Keratinocyte (primary cell): Measurements from ENCODE around the gene C12orf75. TPM values are rescaled to one million over a fixed set of nuclear protein-coding genes. Genes with fewer than 3 reads are reported as not detected.
"Not testable (repeated sequence)": the region's sequence is repeated elsewhere in the genome, so short reads cannot be mapped to it uniquely, and the experiment has no call there.

Experiments
- DNase-seq: peaks from one replicate; pipeline ENCODE4 v3.0.0-alpha.2; 2011; ENCODE audit warnings: low read depth, missing footprints, low spot score
- FAIRE-seq: peaks from 2 replicates; lab custom pipeline; 2011; peaks lifted over from hg19 to GRCh38; lab: Jason Lieb, UNC
- H2AFZ ChIP-seq: 2 replicates; pipeline ENCODE4 v1.6.0; 2012; ENCODE audit warnings: low read length, control low read depth, inconsistent platforms; ENCODE audit not compliant: control insufficient read depth
- H3K27ac ChIP-seq: 2 replicates; pipeline ENCODE4 v1.5.1; 2011; ENCODE audit warnings: low read length; ENCODE audit not compliant: control insufficient read depth, insufficient read depth
- H3K27me3 ChIP-seq: 3 replicates; pipeline ENCODE4 v1.6.0; 2011; ENCODE audit warnings: low read length; ENCODE audit not compliant: control insufficient read depth, insufficient read depth; ENCODE audit errors: extremely low read depth
- H3K36me3 ChIP-seq, 2 experiments: 2 replicates in 1 of 2; 3 replicates in 1 of 2; pipeline ENCODE4 v1.5.1; 2011; ENCODE audit warnings: low read length in 2 of 2, mild to moderate bottlenecking in 1 of 2; ENCODE audit not compliant: control insufficient read depth in 2 of 2, insufficient read depth in 2 of 2; ENCODE audit errors: extremely low read depth in 1 of 2
- H3K4me1 ChIP-seq: 3 replicates; pipeline ENCODE4 v1.5.1; 2011; ENCODE audit warnings: low read length; ENCODE audit not compliant: control insufficient read depth, insufficient read depth; ENCODE audit errors: extremely low read depth
- H3K4me2 ChIP-seq: 3 replicates; pipeline ENCODE4 v1.6.0; 2011; ENCODE audit warnings: low read depth, low read length; ENCODE audit not compliant: control insufficient read depth, insufficient read depth; ENCODE audit errors: extremely low read depth
- H3K4me3 ChIP-seq, 3 experiments: fragments of 200-600 bp in 1 of 3; sonication (generic) in 1 of 3; 2 replicates in 2 of 3; 3 replicates in 1 of 3; pipeline ENCODE4 v1.5.1; 2011 to 2016; ENCODE audit warnings: low read length in 3 of 3, mild to moderate bottlenecking in 3 of 3, control low read depth in 2 of 3, inconsistent platforms in 1 of 3, low read depth in 1 of 3, mixed read lengths in 1 of 3, mixed run types in 1 of 3, moderate library complexity in 1 of 3; ENCODE audit not compliant: control insufficient read depth in 2 of 3, insufficient read depth in 2 of 3; ENCODE audit errors: extremely low read depth in 1 of 3
- H3K79me2 ChIP-seq: 2 replicates; pipeline ENCODE4 v1.6.0; 2012; ENCODE audit warnings: low read length; ENCODE audit not compliant: control insufficient read depth, insufficient read depth
- H3K9ac ChIP-seq: 3 replicates; pipeline ENCODE4 v1.6.0; 2011; ENCODE audit warnings: low read length; ENCODE audit not compliant: control insufficient read depth, insufficient read depth; ENCODE audit errors: extremely low read depth
- H3K9me1 ChIP-seq: 3 replicates; pipeline ENCODE4 v1.6.0; 2011; ENCODE audit warnings: low read length; ENCODE audit not compliant: control insufficient read depth, insufficient read depth; ENCODE audit errors: extremely low read depth
- H3K9me3 ChIP-seq: 2 replicates; pipeline ENCODE4 v1.5.1; 2012; ENCODE audit warnings: low read depth, low read length; ENCODE audit not compliant: control insufficient read depth
- H4K20me1 ChIP-seq: 3 replicates; pipeline ENCODE4 v1.6.0; 2011; ENCODE audit warnings: low read length; ENCODE audit not compliant: control insufficient read depth, insufficient read depth; ENCODE audit errors: extremely low read depth
- EZH2 ChIP-seq: IDR thresholded peaks from one replicate; pipeline ENCODE4 v1.6.1; 2012; ENCODE audit warnings: inconsistent platforms, mild to moderate bottlenecking, low read length, moderate library complexity
- dilution Hi-C: fragments of 300-500 bp; cut with MboI; formaldehyde crosslinking; loops from one replicate; pipeline ENCODE4 v1.7.0; 2020; ENCODE audit warnings: low sequenced_read_pairs; ENCODE audit not compliant: extremely low pct_ligation_motif_present
- polyA plus RNA-seq, 5 experiments: library from polyadenylated mRNA; depleted of rRNA in 3 of 5; stranded (reverse) in 3 of 5; stranded (forward) in 1 of 5; unstranded in 1 of 5; fragments of >200 nt; gene quantifications; 1 replicate in 1 of 5; 2 replicates in 3 of 5; 3 replicates in 1 of 5; pipeline versions ENCODE4 v1.2.1 to v1.2.3, GENCODE V29; 2011 to 2012; ENCODE audit warnings: missing spikeins in 2 of 5, low read depth in 1 of 5, low replicate concordance in 1 of 5
- TF ChIP-seq, protein P1 (sequence below), 3 experiments: IDR thresholded peaks in 1 of 3; conservative IDR thresholded peaks in 1 of 3; optimal IDR thresholded peaks in 1 of 3; 2 replicates in 2 of 3; 3 replicates in 1 of 3; pipeline versions ENCODE3 to v1.5.1; 2011; ENCODE audit warnings: low read length in 3 of 3, mild to moderate bottlenecking in 3 of 3, moderate library complexity in 2 of 3, control low read depth in 1 of 3, inconsistent platforms in 1 of 3; ENCODE audit not compliant: insufficient read depth in 2 of 3; ENCODE audit errors: extremely low read depth in 1 of 3

The C12orf75 gene
- polyA plus RNA-seq, 1 donor (not counting 4 experiments of a cell fraction or from before 2014, with no cell fraction given): 160 TPM

DNA sequence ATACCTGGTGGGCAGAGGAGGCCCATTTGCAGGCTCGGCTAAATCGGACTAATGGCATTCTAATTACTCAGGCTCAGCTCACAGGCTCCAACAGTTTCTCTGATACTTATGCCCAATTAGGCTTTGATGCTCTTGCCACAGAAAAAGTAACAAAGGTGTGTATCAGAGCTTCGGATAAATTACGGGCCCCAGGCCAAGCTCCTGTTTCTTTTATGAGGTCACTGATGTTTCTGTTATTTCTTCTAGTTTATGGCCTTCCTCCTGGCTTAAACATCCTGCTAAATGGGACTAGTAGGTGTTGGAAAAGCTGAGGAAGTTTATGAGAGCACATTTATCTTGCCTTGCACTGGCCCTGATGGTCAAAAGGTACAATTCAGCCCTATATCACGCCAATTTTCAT is 28.8 kb upstream of the C12orf75 start:
- FAIRE-seq: no peak

GRCh38 chr12:105302986-105303385 is 27.5 kb upstream of the C12orf75 start:
- H3K9me1 ChIP-seq, H3K36me3 ChIP-seq, dilution Hi-C loops, H3K4me1 ChIP-seq, H3K9ac ChIP-seq, H3K27ac ChIP-seq, H3K4me2 ChIP-seq, H3K4me3 ChIP-seq, H3K9me3 ChIP-seq, H2AFZ ChIP-seq, FAIRE-seq, H3K27me3 ChIP-seq, H4K20me1 ChIP-seq, DNase-seq, H3K79me2 ChIP-seq: not testable (repeated sequence)

More for the DNA sequence above, 28.8 kb upstream of the C12orf75 start:
- no peaks in the 10 kb centered on the region for H3K4me1 ChIP-seq
- H3K36me3 ChIP-seq: no peaks in the 10 kb centered on the region
- no peaks in the 10 kb centered on the region for H3K79me2 ChIP-seq
- H4K20me1 ChIP-seq: no peaks in the 10 kb centered on the region
- H3K4me3 ChIP-seq: no peak overlapping the region
- no peaks in the 10 kb centered on the region for H3K9me1 ChIP-seq
- TF ChIP-seq, protein P1, sequence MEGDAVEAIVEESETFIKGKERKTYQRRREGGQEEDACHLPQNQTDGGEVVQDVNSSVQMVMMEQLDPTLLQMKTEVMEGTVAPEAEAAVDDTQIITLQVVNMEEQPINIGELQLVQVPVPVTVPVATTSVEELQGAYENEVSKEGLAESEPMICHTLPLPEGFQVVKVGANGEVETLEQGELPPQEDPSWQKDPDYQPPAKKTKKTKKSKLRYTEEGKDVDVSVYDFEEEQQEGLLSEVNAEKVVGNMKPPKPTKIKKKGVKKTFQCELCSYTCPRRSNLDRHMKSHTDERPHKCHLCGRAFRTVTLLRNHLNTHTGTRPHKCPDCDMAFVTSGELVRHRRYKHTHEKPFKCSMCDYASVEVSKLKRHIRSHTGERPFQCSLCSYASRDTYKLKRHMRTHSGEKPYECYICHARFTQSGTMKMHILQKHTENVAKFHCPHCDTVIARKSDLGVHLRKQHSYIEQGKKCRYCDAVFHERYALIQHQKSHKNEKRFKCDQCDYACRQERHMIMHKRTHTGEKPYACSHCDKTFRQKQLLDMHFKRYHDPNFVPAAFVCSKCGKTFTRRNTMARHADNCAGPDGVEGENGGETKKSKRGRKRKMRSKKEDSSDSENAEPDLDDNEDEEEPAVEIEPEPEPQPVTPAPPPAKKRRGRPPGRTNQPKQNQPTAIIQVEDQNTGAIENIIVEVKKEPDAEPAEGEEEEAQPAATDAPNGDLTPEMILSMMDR (optimal IDR thresholded peaks at IDR 0.05 in 1 of 3, IDR thresholded peaks at IDR 0.05 in 1 of 3, conservative IDR thresholded peaks at IDR 0.05 in 1 of 3; ENCODE audit: extremely low read depth in 1 of 3, insufficient read depth in 2 of 3, low read length in 3 of 3): no peak
- TF ChIP-seq EZH2: no peak
- H3K9me3 ChIP-seq: no peaks in the 10 kb centered on the region
- H3K27ac ChIP-seq: no peak overlapping the region
- H3K4me2 ChIP-seq: no peak overlapping the region
- H2AFZ ChIP-seq: no peak overlapping the region
- no peak for DNase-seq
- H3K9ac ChIP-seq: no peak overlapping the region
- dilution Hi-C loops: no loop called here
- H3K27me3 ChIP-seq: no peaks in the 10 kb centered on the region

DNA sequence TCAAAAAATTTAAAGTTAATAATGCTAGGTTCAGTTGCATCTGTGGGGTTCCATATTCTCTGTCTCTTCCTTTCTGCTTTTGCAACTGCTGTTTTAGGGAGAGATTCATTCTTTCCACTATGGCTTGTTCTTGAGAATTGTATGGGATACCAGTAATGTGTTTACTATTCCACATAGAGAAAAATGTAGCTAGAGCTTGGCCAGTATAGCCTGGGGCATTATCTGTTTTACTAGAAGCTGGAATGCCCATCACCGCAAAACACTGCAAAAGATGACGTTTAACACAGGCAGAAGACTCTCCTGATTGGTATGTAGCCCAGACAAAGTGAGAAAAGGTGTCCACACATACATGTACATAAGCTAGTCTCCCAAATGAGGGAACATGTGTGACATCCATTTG is 25.9 kb upstream of the C12orf75 start:
- H3K27ac ChIP-seq, H3K9me1 ChIP-seq, H2AFZ ChIP-seq, FAIRE-seq, H3K4me1 ChIP-seq, DNase-seq, H3K4me2 ChIP-seq, H3K36me3 ChIP-seq, dilution Hi-C loops, H3K9ac ChIP-seq, H3K4me3 ChIP-seq, H3K27me3 ChIP-seq, H3K79me2 ChIP-seq, H4K20me1 ChIP-seq, H3K9me3 ChIP-seq: not testable (repeated sequence)

GRCh38 chr12:105307601-105308314 is 22.7 kb upstream of the C12orf75 start:
- H3K4me3 ChIP-seq, H3K4me1 ChIP-seq, H3K9ac ChIP-seq, H3K9me1 ChIP-seq, DNase-seq, H3K79me2 ChIP-seq, H3K36me3 ChIP-seq, dilution Hi-C loops, H4K20me1 ChIP-seq, H2AFZ ChIP-seq, H3K4me2 ChIP-seq, H3K27ac ChIP-seq, H3K27me3 ChIP-seq, FAIRE-seq, H3K9me3 ChIP-seq: not testable (repeated sequence)
